ENCODE results near the gene PCED1A.

The PCED1A gene

GRCh38 chr20:2840138-2840966, at the start of gene PCED1A, which contains the start of gene VPS16:
TSS of gene PCED1A (minus strand) at chr20:2840655. CDS start at chr20:2839912, 743 bp downstream.
TSS of gene VPS16 (plus strand) at chr20:2840745. CDS start at chr20:2840775, 30 bp downstream.
- DNase-seq (ENCODE audit: extremely low read depth in 1 of 2, low read depth in 1 of 2): peak; percentile 81 to 82

GRCh38 chr20:2889797-2890196, 49.3 kb upstream of the PCED1A start:
- DNase-seq (ENCODE audit: extremely low read depth in 1 of 2, low read depth in 1 of 2): no peak

GRCh38 chr20:2889209-2889608, 48.8 kb upstream of the PCED1A start:
- no peak for DNase-seq (ENCODE audit: extremely low read depth in 1 of 2, low read depth in 1 of 2)

GRCh38 chr20:2888224-2888955, 47.9 kb upstream of the PCED1A start:
- no peak for DNase-seq (ENCODE audit: extremely low read depth in 1 of 2, low read depth in 1 of 2)

- DNase-seq (ENCODE audit: extremely low read depth in 1 of 2, low read depth in 1 of 2): no peak
These were observed 47.3 kb upstream of the PCED1A start for GRCh38 chr20:2887715-2888114.

- no peak for DNase-seq (ENCODE audit: extremely low read depth in 1 of 2, low read depth in 1 of 2)
These were observed 43.5 kb upstream of the PCED1A start for GRCh38 chr20:2883726-2884637.

- DNase-seq (ENCODE audit: extremely low read depth in 1 of 2, low read depth in 1 of 2): no peak
These were observed 40.2 kb upstream of the PCED1A start for GRCh38 chr20:2880650-2881049.

- DNase-seq (ENCODE audit: extremely low read depth in 1 of 2, low read depth in 1 of 2): no peak
These were observed 38.7 kb upstream of the PCED1A start for GRCh38 chr20:2879146-2879545.

- DNase-seq (ENCODE audit: extremely low read depth in 1 of 2, low read depth in 1 of 2): no peak
These were observed 38.1 kb upstream of the PCED1A start for GRCh38 chr20:2878515-2878914.

GRCh38 chr20:2875690-2876203, 35.3 kb upstream of the PCED1A start:
- no peak for DNase-seq (ENCODE audit: extremely low read depth in 1 of 2, low read depth in 1 of 2)

- no peak for DNase-seq (ENCODE audit: extremely low read depth in 1 of 2, low read depth in 1 of 2)
These were observed 34.0 kb upstream of the PCED1A start for GRCh38 chr20:2874456-2874855.

GRCh38 chr20:2873747-2874041, 33.2 kb upstream of the PCED1A start:
- DNase-seq (ENCODE audit: extremely low read depth in 1 of 2, low read depth in 1 of 2): peak; percentile 41 to 60

- peak; percentile 85 to 86 for DNase-seq (ENCODE audit: extremely low read depth in 1 of 2, low read depth in 1 of 2)
These were observed 32.7 kb upstream of the PCED1A start, which contains the start of gene PTPRA for GRCh38 chr20:2873010-2873746. TSS of gene PTPRA (plus strand) at chr20:2873481. CDS start at chr20:2964278, 90,797 bp downstream.

- DNase-seq (ENCODE audit: extremely low read depth in 1 of 2, low read depth in 1 of 2): peak; percentile 59 to 71
These were observed 32.1 kb upstream of the PCED1A start for GRCh38 chr20:2872459-2873009.

- peak; percentile 47 to 54 for DNase-seq (ENCODE audit: extremely low read depth in 1 of 2, low read depth in 1 of 2)
These were observed 31.4 kb upstream of the PCED1A start for GRCh38 chr20:2871661-2872458.

- no peak for DNase-seq (ENCODE audit: extremely low read depth in 1 of 2, low read depth in 1 of 2)
These were observed 30.6 kb upstream of the PCED1A start for GRCh38 chr20:2871111-2871465.

- no peak for DNase-seq (ENCODE audit: extremely low read depth in 1 of 2, low read depth in 1 of 2)
These were observed 28.9 kb upstream of the PCED1A start for GRCh38 chr20:2869381-2869780.

- DNase-seq (ENCODE audit: extremely low read depth in 1 of 2, low read depth in 1 of 2): no peak
These were observed 26.8 kb upstream of the PCED1A start for GRCh38 chr20:2867081-2867864.

Data from stimulated activated CD8-positive, alpha-beta memory T cell treated with anti-CD3 and anti-CD28 coated beads, Interleukin-7, amount 100 ng/mL, for 48 hours (primary cell).